Right atrium auricular region (tissue), 2 donors: ENCODE measurements around the gene PLK2. TPM values are rescaled to one million over a fixed set of nuclear protein-coding genes. Genes with fewer than 3 reads are reported as not detected.

Experiments
- DNase-seq: peaks from one replicate; pipeline ENCODE4 v3.0.0-alpha.2; 2019; ENCODE audit warnings: low spot score
- H3K27ac ChIP-seq, 2 donors: fragments of 200-600 bp; sonication (generic); 1 replicate in 1 of 2; 2 replicates in 1 of 2; pipeline ENCODE4 v1.5.1; 2016 to 2019
- H3K27me3 ChIP-seq, 2 donors: fragments of 200-600 bp; sonication (generic); one replicate each; pipeline versions ENCODE4 v1.5.1 to v1.6.0; 2017 to 2019
- H3K36me3 ChIP-seq: fragments of 200-600 bp; sonication (generic); one replicate; pipeline ENCODE4 v1.5.1; 2016
- H3K4me1 ChIP-seq, 2 donors: fragments of 200-600 bp; sonication (generic); one replicate each; pipeline versions ENCODE4 v1.5.1 to v1.6.0; 2017 to 2019
- H3K4me3 ChIP-seq, 2 donors: fragments of 200-600 bp; sonication (generic); 1 replicate in 1 of 2; 2 replicates in 1 of 2; pipeline ENCODE4 v1.5.1; 2017 to 2019; ENCODE audit warnings: mild to moderate bottlenecking in 1 of 2, moderate library complexity in 1 of 2
- H3K9me3 ChIP-seq, 2 donors: fragments of 200-600 bp; sonication (generic); one replicate each; pipeline ENCODE4 v1.5.1; 2019
- CTCF ChIP-seq, 2 donors: fragments of 200-600 bp; sonication (generic); IDR thresholded peaks; one replicate each; pipeline ENCODE4 v1.5.1; 2019; ENCODE audit warnings: antibody characterized with exemption in 2 of 2
- total RNA-seq, 2 donors: library from RNA; depleted of rRNA; stranded (reverse); fragments of >200 nt; gene quantifications; one replicate each; pipeline ENCODE4 v1.1.0, GENCODE V29; 2016

Gene PLK2
- total RNA-seq, 2 donors from 2014 or later: 63.3 to 138 TPM

GRCh38 chr5:58406394-58406793 lies 53.5 kb downstream of the PLK2 start:
- Histone ChIP-seq H3K36me3 (no peaks in the 10 kb centered on the region), H3K4me3 (no peak overlapping the region), H3K9me3 (no peaks in the 10 kb centered on the region), H3K4me1 (no peaks in the 10 kb centered on the region), H3K27me3 (no peaks in the 10 kb centered on the region), H3K27ac (no peak overlapping the region)
- no peak for TF ChIP-seq CTCF (IDR thresholded peaks at IDR 0.05)
- DNase-seq: no peak

GRCh38 chr5:58405175-58405574 lies 54.7 kb downstream of the PLK2 start:
- Histone ChIP-seq H3K27me3 (no peaks in the 10 kb centered on the region), H3K9me3 (no peaks in the 10 kb centered on the region), H3K27ac (no peak overlapping the region), H3K36me3 (no peaks in the 10 kb centered on the region), H3K4me1 (no peaks in the 10 kb centered on the region), H3K4me3 (no peak overlapping the region)
- no peak for TF ChIP-seq CTCF (IDR thresholded peaks at IDR 0.05)
- DNase-seq: no peak

- no peak for DNase-seq
- Histone ChIP-seq H3K36me3 (no peaks in the 10 kb centered on the region), H3K9me3 (no peaks in the 10 kb centered on the region), H3K4me1 (no peaks in the 10 kb centered on the region), H3K4me3 (no peak overlapping the region), H3K27ac (no peak overlapping the region), H3K27me3 (no peaks in the 10 kb centered on the region)
- TF ChIP-seq CTCF (IDR thresholded peaks at IDR 0.05): no peak
These were observed 55.2 kb downstream of the PLK2 start for GRCh38 chr5:58404734-58405133.

Other genes starting within 250 kb of the PLK2 start
- under 1 TPM in 1 of 2 donors, not detected in 1; 0.20 TPM for gene GAPT, start 31.3 kb upstream of the PLK2 start, total RNA-seq
- under 1 TPM; 0.07 to 0.16 TPM for gene RAB3C, start 123.0 kb upstream of the PLK2 start, total RNA-seq